ENCODE results near the gene GABRP.

DNA sequence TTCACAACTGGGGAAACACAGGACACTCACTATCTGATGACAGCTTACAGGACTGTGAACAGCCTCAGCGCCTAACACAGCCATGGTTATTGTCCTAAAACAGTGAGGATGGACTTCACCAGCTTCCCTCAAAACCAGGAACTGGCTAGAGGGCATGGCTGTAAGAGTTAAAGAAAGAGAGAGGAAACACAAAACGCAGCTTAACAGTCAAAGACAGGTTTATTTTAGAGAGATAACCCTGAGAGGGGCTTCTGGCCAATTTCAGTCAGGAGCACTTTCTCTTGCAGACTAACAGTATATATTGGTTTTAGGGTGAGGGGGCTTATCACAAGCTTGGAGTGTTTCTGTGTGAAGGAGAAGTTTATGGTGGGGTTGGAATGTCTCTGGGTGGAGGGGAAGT is 42.6 kb downstream of the GABRP start:
- TF ChIP-seq ZFP30 (CRISPR knock-in tag; IDR thresholded peaks at IDR 0.05) = no peak
- TF ChIP-seq, protein P1, sequence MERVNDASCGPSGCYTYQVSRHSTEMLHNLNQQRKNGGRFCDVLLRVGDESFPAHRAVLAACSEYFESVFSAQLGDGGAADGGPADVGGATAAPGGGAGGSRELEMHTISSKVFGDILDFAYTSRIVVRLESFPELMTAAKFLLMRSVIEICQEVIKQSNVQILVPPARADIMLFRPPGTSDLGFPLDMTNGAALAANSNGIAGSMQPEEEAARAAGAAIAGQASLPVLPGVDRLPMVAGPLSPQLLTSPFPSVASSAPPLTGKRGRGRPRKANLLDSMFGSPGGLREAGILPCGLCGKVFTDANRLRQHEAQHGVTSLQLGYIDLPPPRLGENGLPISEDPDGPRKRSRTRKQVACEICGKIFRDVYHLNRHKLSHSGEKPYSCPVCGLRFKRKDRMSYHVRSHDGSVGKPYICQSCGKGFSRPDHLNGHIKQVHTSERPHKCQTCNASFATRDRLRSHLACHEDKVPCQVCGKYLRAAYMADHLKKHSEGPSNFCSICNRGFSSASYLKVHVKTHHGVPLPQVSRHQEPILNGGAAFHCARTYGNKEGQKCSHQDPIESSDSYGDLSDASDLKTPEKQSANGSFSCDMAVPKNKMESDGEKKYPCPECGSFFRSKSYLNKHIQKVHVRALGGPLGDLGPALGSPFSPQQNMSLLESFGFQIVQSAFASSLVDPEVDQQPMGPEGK (CRISPR knock-in tag; IDR thresholded peaks at IDR 0.05; ENCODE audit: borderline replicate concordance) = no peak
- TF ChIP-seq ZNF8 (CRISPR knock-in tag; IDR thresholded peaks at IDR 0.05) = no peak
- no peak for TF ChIP-seq ZC3H10 (CRISPR knock-in tag; IDR thresholded peaks at IDR 0.05)
- TF ChIP-seq PPARA (CRISPR knock-in tag; IDR thresholded peaks at IDR 0.05; ENCODE audit: borderline replicate concordance) = no peak
- no peak for TF ChIP-seq RARB (CRISPR knock-in tag; IDR thresholded peaks at IDR 0.05)
- TF ChIP-seq, protein P2, sequence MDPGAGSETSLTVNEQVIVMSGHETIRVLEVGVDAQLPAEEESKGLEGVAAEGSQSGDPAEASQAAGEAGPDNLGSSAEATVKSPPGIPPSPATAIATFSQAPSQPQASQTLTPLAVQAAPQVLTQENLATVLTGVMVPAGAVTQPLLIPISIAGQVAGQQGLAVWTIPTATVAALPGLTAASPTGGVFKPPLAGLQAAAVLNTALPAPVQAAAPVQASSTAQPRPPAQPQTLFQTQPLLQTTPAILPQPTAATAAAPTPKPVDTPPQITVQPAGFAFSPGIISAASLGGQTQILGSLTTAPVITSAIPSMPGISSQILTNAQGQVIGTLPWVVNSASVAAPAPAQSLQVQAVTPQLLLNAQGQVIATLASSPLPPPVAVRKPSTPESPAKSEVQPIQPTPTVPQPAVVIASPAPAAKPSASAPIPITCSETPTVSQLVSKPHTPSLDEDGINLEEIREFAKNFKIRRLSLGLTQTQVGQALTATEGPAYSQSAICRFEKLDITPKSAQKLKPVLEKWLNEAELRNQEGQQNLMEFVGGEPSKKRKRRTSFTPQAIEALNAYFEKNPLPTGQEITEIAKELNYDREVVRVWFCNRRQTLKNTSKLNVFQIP (CRISPR knock-in tag; IDR thresholded peaks at IDR 0.05; ENCODE audit: borderline replicate concordance, low read depth) = no peak
- no peak for TF ChIP-seq OSR1 (CRISPR knock-in tag; IDR thresholded peaks at IDR 0.05)
- TF ChIP-seq BACH2 (CRISPR knock-in tag; IDR thresholded peaks at IDR 0.05; ENCODE audit: borderline replicate concordance) = no peak
- TF ChIP-seq ZFP3 (CRISPR knock-in tag; IDR thresholded peaks at IDR 0.05) = no peak
- no peak for TF ChIP-seq ARNTL (CRISPR knock-in tag; IDR thresholded peaks at IDR 0.05; ENCODE audit: borderline replicate concordance, low read depth)
- TF ChIP-seq, protein P3, sequence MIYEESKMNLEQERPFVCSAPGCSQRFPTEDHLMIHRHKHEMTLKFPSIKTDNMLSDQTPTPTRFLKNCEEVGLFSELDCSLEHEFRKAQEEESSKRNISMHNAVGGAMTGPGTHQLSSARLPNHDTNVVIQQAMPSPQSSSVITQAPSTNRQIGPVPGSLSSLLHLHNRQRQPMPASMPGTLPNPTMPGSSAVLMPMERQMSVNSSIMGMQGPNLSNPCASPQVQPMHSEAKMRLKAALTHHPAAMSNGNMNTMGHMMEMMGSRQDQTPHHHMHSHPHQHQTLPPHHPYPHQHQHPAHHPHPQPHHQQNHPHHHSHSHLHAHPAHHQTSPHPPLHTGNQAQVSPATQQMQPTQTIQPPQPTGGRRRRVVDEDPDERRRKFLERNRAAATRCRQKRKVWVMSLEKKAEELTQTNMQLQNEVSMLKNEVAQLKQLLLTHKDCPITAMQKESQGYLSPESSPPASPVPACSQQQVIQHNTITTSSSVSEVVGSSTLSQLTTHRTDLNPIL (CRISPR knock-in tag; IDR thresholded peaks at IDR 0.05; ENCODE audit: low read depth) = no peak
